Urinary bladder (tissue), 4 donors: ENCODE measurements around the gene C11orf98. TPM values are rescaled to one million over a fixed set of nuclear protein-coding genes. Genes with fewer than 3 reads are reported as not detected.
A peak's percentile ranks its signal among the peaks of the same experiment; 100 is the strongest.
"Not testable (repeated sequence)": the region's sequence is repeated elsewhere in the genome, so short reads cannot be mapped to it uniquely, and the experiment has no call there.

ENCODE experiments used
- DNase-seq: peaks from one replicate; pipeline ENCODE4 v3.0.0-alpha.2; 2015; ENCODE audit errors: extremely low spot score
- H3K27ac ChIP-seq: one replicate; pipeline ENCODE4 v1.5.1; 2013; ENCODE audit warnings: low read depth, mild to moderate bottlenecking, moderate library complexity
- H3K36me3 ChIP-seq: one replicate; pipeline ENCODE4 v1.6.1; 2013; ENCODE audit warnings: mild to moderate bottlenecking, moderate library complexity; ENCODE audit not compliant: insufficient read depth
- H3K4me1 ChIP-seq: one replicate; pipeline ENCODE4 v1.6.1; 2013; ENCODE audit warnings: mild to moderate bottlenecking, moderate library complexity; ENCODE audit not compliant: insufficient read depth
- H3K4me3 ChIP-seq: one replicate; pipeline ENCODE4 v1.5.1; 2013; ENCODE audit warnings: low read depth, low read length
- WGBS: extraction: QIAGEN DNeasy Blood & Tissue Kit; methylation state at CpG from one replicate; pipeline ENCODE4 v1.1.7; 2013; 5-methylcytosine and 5-hydroxymethylcytosine counted together
- polyA plus RNA-seq: library from polyadenylated mRNA; stranded (reverse); fragments of 200-250 nt; gene quantifications from one replicate; pipeline ENCODE4 v1.2.3, GENCODE V29; 2013
- total RNA-seq: library from RNA; depleted of rRNA; stranded (reverse); fragments of >200 nt; gene quantifications from one replicate; pipeline ENCODE4 v1.2.3, GENCODE V29; 2014
- donor health status: healthy with polysubstance abuse.
- donor health status: healthy.

Gene C11orf98
- total and polyA plus RNA-seq, 2 donors: 10.9 to 72.1 TPM

DNA sequence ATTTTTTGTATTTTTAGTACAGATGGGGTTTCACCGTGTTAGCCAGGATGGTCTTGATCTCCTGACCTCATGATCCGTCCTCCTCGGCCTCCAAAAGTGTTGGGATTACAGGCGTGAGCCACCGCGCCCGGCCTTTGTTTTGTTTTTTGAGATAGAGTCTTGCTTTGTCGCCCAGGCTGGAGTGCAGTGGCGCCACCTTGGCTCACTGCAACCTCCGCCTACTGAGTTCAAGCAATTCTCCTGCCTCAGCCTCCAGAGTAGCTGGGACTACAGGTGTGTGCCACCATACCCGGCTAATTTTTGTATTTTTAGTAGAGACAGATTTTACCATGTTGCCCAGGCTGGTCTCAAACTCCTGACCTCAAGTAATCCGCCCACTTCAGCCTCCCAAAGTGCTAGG is 14.7 kb downstream of the C11orf98 start:
- H3K4me1 ChIP-seq, DNase-seq, H3K36me3 ChIP-seq, H3K4me3 ChIP-seq, H3K27ac ChIP-seq: not testable (repeated sequence)
- WGBS: 96% methylated on average over 12 of the region's 12 CpGs

- H3K27ac ChIP-seq: no peak overlapping the region
- no peak for DNase-seq
- H3K36me3 ChIP-seq: no peaks in the 10 kb centered on the region
- WGBS: 93% methylated on average over 11 of the region's 11 CpGs
- H3K4me3 ChIP-seq: no peak overlapping the region
- peaks cover 3% of the 10 kb centered on the region for H3K4me1 ChIP-seq
These were observed 15.5 kb downstream of the C11orf98 start for GRCh38 chr11:62649486-62649885.

- whole genome bisulfite sequencing: 87% methylated on average over 11 of the region's 11 CpGs
- Histone ChIP-seq H3K4me1 (peaks cover 3% of the 10 kb centered on the region), H3K36me3 (no peaks in the 10 kb centered on the region), H3K4me3 (no peak overlapping the region), H3K27ac (no peak overlapping the region)
- no peak for DNase-seq
These were observed 16.0 kb downstream of the C11orf98 start for GRCh38 chr11:62648967-62649364.

DNA sequence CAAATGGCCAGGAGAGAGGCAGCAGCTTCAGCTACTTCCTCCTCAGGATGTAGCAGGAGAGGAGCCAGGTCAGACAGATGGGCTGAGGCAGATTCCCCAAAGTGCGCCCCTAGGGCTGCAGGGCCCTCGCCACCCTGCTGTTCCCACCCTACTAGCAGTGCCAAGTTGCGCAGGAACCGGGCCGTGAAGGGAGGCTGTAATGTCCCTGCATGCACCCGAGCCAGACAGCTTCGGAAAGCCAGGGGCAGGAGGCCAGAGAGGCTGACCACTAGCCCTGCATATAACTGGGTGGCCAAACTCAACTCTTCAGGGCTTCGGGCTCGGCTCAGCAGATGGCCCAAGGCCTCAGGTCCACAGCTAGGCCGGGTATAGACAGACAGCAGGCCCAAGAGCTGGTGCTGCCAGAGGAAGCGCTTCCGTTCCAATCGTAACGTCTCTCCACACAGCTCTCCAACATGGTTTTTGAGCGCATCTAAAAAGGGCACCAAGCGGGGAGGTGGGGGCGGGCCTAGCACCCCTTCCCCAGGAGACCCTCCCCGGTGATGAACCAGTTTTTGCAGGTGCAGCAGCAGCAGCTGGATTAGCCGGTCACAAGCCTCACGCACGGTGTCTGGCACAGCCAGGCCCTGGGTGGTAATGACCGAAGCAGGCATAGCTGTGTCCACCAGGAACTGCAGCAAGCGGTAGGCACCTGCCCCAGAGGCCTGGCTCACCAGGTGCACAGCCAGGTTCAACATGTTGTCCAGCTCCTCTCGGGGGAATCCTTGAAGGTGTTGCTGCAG is 16.6 kb downstream of the C11orf98 start:
- H3K36me3 ChIP-seq: no peaks in the 10 kb centered on the region
- H3K4me1 ChIP-seq: peaks cover 3% of the 10 kb centered on the region
- no peak overlapping the region for H3K27ac ChIP-seq
- WGBS: 91% methylated on average over 24 of the region's 24 CpGs
- DNase-seq: no peak
- no peak overlapping the region for H3K4me3 ChIP-seq

DNA sequence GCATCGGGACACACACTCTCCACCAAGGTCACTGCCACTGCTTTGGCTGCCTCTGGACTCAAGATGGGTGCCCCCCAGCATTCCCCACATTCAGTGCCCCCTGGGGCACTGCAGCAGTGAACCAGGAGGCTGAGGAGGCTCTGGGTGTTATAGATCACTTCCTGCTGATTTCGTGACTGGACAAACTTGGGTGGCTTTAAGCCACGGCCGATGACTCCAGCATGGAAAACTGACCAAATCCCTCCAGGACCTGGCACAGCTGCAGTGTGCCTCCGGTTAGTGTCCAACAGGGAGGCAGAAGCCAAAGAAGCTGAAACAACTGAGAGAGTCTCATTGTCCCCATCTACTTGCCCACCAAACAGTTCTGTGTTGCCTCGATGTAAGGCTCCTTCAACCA is 17.4 kb downstream of the C11orf98 start:
- no peaks in the 10 kb centered on the region for H3K36me3 ChIP-seq
- no peak for DNase-seq
- H3K4me1 ChIP-seq: peaks cover 3% of the 10 kb centered on the region
- no peak overlapping the region for H3K27ac ChIP-seq
- WGBS: 85% methylated on average over 6 of the region's 6 CpGs
- no peak overlapping the region for H3K4me3 ChIP-seq

DNA sequence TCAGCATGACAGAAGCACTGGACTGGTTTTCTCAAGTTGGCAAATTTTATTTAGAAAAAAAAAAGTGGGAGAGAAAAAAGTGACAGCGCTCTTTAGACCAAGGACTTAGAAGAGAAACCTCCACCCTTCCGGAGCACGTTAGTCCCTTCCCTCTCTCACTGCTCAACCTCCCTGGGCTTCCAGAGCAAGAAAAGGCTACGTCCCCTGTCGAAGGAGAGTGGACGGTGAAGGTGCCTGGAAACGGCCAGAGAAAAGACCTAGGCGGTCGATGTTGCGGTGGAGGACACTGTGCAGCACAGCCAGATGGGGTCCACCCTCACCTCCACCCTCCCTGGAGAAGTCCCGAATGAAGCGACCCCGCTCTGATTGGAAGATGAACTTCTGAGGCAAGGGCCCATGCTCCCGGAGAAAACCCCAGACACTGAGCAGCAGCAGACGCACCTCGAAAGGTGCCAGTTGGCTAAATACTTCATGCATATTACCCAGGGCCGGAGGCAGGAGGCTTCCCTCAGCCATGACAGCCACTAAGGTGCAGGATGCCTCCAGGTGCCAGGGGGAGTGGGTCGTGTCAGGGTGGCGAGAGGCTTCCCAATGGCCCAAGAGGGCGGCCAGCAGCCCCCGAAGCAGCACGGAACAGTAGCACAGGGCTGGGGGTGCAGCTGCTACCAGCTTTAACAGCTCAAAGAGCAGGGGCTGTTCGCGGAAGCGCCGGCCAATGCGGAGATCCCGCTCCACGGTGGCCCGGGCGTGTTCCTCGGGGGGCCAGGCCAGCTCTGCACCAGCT is 18.0 kb downstream of the C11orf98 start:
- H3K4me3 ChIP-seq: no peak overlapping the region

DNA sequence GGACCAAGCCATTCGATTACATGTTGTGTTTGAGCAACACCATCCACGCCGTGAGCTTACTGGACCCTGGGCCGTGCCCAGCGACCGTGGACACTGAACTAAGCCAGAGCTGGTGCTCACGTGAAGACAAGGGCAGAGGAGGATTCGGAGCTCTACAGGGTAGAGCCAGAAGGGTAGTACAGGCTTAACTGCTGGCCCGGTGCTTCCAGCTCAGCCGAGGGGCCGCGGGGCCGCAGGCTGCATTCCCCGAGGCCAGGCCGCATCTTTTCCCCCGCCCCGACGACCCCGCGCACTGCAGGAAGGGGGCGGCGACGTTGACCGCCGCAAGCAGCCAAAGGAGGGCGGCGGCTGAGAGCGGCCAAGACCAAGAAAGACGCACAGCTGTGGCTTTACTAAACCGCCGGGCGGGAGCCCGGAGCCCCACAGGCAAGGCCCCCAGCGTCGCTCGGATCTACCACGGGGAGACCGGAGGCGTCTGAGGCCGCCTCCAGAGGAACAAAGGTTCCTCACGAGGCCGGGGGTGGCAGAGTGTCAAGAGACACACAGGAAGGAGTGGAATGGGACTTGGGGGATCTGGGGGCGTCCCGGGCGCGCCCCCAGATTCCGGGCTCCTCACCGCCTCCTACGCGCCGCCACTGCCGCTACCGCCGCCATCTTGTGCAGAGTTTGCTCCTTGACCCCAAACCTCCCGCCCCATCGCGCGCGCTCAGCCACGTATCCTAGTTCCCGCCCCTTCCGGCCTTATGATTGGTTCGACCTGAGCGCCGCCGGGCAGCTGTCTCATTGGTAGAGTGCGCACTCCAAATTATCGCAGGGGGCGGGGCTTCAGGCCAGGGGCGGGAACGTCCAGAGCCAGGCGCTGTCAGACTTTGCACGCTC is 18.8 kb downstream of the C11orf98 start, which contains the start of gene GANAB:
GANAB (minus strand) TSS at position 668 of the 879 bp plus-strand sequence; CDS start at position 654, 14 bp downstream.
- DNase-seq: peak; percentile 98
- Histone ChIP-seq H3K4me3 (peak within 1 kb of the TSS; percentile 93), H3K36me3 (no peaks in the 10 kb centered on the region), H3K27ac (peak within 1 kb of the TSS; percentile 93), H3K4me1 (peaks cover 3% of the 10 kb centered on the region)
- WGBS: under 1% methylated on average over 73 of the region's 73 CpGs

More for the DNA sequence above, 18.0 kb downstream of the C11orf98 start:
- Histone ChIP-seq H3K36me3 (no peaks in the 10 kb centered on the region), H3K27ac (no peak overlapping the region), H3K4me1 (peaks cover 3% of the 10 kb centered on the region)
- WGBS: 61% methylated on average over 32 of the region's 32 CpGs
- DNase-seq: no peak

GRCh38 chr11:62645671-62645945 is 19.4 kb downstream of the C11orf98 start:
- 12% methylated on average over 11 of the region's 11 CpGs for WGBS
- DNase-seq: no peak
- Histone ChIP-seq H3K36me3 (no peaks in the 10 kb centered on the region), H3K4me1 (peaks cover 3% of the 10 kb centered on the region), H3K4me3 (peak overlapping the region; percentile 93), H3K27ac (no peak overlapping the region)

GRCh38 chr11:62644220-62644619 is 20.8 kb downstream of the C11orf98 start:
- Histone ChIP-seq H3K4me1 (peaks cover 3% of the 10 kb centered on the region), H3K27ac (no peak overlapping the region), H3K4me3 (no peak overlapping the region), H3K36me3 (no peaks in the 10 kb centered on the region)
- no peak for DNase-seq
- 75% methylated on average over 8 of the region's 8 CpGs for WGBS

GRCh38 chr11:62632492-62632891 is 32.5 kb downstream of the C11orf98 start:
- DNase-seq: no peak

GRCh38 chr11:62627713-62628112 is 37.3 kb downstream of the C11orf98 start:
- H3K27ac ChIP-seq: no peak overlapping the region
- WGBS: 83% methylated on average over 3 of the region's 3 CpGs
- H3K36me3 ChIP-seq: peaks cover 17% of the 10 kb centered on the region
- no peaks in the 10 kb centered on the region for H3K4me1 ChIP-seq
- no peak for DNase-seq
- H3K4me3 ChIP-seq: no peak overlapping the region

More at GRCh38 chr11:62632492-62632891, 32.5 kb downstream of the C11orf98 start:
- H3K4me3 ChIP-seq: no peak overlapping the region
- no peaks in the 10 kb centered on the region for H3K4me1 ChIP-seq
- 80% methylated on average over 6 of the region's 6 CpGs for WGBS
- H3K36me3 ChIP-seq: peaks cover 22% of the 10 kb centered on the region
- H3K27ac ChIP-seq: no peak overlapping the region

DNA sequence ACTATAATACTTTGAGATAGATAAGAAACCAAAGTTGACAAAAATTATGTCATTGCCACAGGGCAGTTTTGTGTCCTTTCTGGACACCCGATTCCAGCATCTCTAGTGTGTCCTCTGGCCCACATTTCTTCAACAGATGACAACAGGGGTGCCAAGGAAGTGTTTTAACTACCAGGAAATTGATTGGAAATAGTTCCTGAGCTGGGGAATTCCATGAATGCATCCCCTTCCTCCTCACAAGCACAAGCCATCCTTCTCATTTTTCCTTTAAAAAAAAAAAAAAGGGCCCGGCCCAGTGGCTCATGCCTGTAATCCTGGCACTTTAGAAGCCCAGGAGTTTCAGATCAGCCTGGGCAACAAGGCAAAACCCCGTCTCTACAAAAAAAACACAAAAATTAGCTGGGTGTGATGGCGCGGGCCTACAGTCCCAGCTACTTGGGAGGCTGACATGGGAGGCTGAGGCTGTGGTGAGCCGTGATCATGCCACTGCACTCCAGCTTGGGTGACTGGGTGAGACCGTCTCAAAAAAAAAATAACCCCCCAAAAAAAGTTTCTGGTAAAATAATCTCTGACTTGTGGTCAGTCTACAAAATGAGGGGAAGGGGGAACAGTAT is 42.4 kb downstream of the C11orf98 start:
- Histone ChIP-seq H3K4me3 (no peak overlapping the region), H3K4me1 (no peaks in the 10 kb centered on the region), H3K36me3 (peaks cover 4% of the 10 kb centered on the region), H3K27ac (peak overlapping the region; percentile 41)
- no peak for DNase-seq
- 84% methylated on average over 7 of the region's 7 CpGs for whole genome bisulfite sequencing
